MG63 (cell line): ENCODE data around the gene NABP1. TPM values are rescaled to one million over a fixed set of nuclear protein-coding genes. Genes with fewer than 3 reads are reported as not detected.

Experiments
- DNase-seq: peaks from one replicate; pipeline ENCODE4 v3.0.0-alpha.2; 2020
- H3K27me3 ChIP-seq: fragments of 250-450 bp; sonication (Bioruptor Pico); 2 replicates; pipeline ENCODE4 v1.5.1; 2020; ENCODE audit warnings: mild to moderate bottlenecking, moderate library complexity
- H3K36me3 ChIP-seq: fragments of 250-450 bp; sonication (Bioruptor Pico); 2 replicates; pipeline ENCODE4 v1.5.1; 2020; ENCODE audit warnings: mild to moderate bottlenecking, moderate library complexity
- H3K4me3 ChIP-seq: fragments of 250-450 bp; sonication (Bioruptor Pico); 2 replicates; pipeline ENCODE4 v1.5.1; 2020; ENCODE audit warnings: mild to moderate bottlenecking, moderate library complexity
- H3K9me3 ChIP-seq: fragments of 250-450 bp; sonication (Bioruptor Pico); 2 replicates; pipeline ENCODE4 v1.5.1; 2020; ENCODE audit warnings: mild to moderate bottlenecking, moderate library complexity
- total RNA-seq: library from RNA; depleted of rRNA; stranded (reverse); fragments of >200 nt; shearing (Covaris generic); gene quantifications from 2 replicates; pipeline ENCODE4 v1.2.3, GENCODE V29; 2014; ENCODE audit warnings: low replicate concordance

NABP1 gene
- total RNA-seq, 1 experiment from 2014 or later, result 15.8 TPM

- DNase-seq, result no peak
Measured at GRCh38 chr2:191691898-191692297, 14.0 kb downstream of the NABP1 start.

GRCh38 chr2:191692502-191693115 lies 14.7 kb downstream of the NABP1 start:
- H3K27me3 ChIP-seq, result no peaks in the 10 kb centered on the region
- H3K4me3 ChIP-seq, result no peak overlapping the region
- no peaks in the 10 kb centered on the region for H3K9me3 ChIP-seq
- H3K36me3 ChIP-seq, result peaks cover 7% of the 10 kb centered on the region
- no peak for DNase-seq

More at GRCh38 chr2:191691898-191692297, 14.0 kb downstream of the NABP1 start:
- no peak overlapping the region for H3K4me3 ChIP-seq
- no peaks in the 10 kb centered on the region for H3K9me3 ChIP-seq
- H3K36me3 ChIP-seq, result peaks cover 13% of the 10 kb centered on the region
- no peaks in the 10 kb centered on the region for H3K27me3 ChIP-seq

- DNase-seq, result no peak
- peaks cover 3% of the 10 kb centered on the region for H3K36me3 ChIP-seq
- no peaks in the 10 kb centered on the region for H3K27me3 ChIP-seq
- H3K4me3 ChIP-seq, result no peak overlapping the region
- no peaks in the 10 kb centered on the region for H3K9me3 ChIP-seq
Measured at GRCh38 chr2:191693166-191693565, 15.2 kb downstream of the NABP1 start.

- no peaks in the 10 kb centered on the region for H3K36me3 ChIP-seq
- no peaks in the 10 kb centered on the region for H3K9me3 ChIP-seq
- no peaks in the 10 kb centered on the region for H3K27me3 ChIP-seq
- DNase-seq, result no peak
- H3K4me3 ChIP-seq, result no peak overlapping the region
Measured at GRCh38 chr2:191693778-191694177, 15.8 kb downstream of the NABP1 start.

GRCh38 chr2:191696001-191696400 lies 18.1 kb downstream of the NABP1 start:
- H3K9me3 ChIP-seq, result no peaks in the 10 kb centered on the region
- H3K36me3 ChIP-seq, result no peaks in the 10 kb centered on the region
- peak; percentile 82 for DNase-seq
- no peak overlapping the region for H3K4me3 ChIP-seq
- H3K27me3 ChIP-seq, result no peaks in the 10 kb centered on the region

- no peak for DNase-seq
Measured at GRCh38 chr2:191696966-191697365, 19.0 kb downstream of the NABP1 start.

GRCh38 chr2:191697870-191698269 lies 19.9 kb downstream of the NABP1 start:
- Histone ChIP-seq H3K36me3 (no peaks in the 10 kb centered on the region), H3K9me3 (no peaks in the 10 kb centered on the region), H3K4me3 (no peak overlapping the region), H3K27me3 (no peaks in the 10 kb centered on the region)
- DNase-seq, result no peak

More at GRCh38 chr2:191696966-191697365, 19.0 kb downstream of the NABP1 start:
- Histone ChIP-seq H3K27me3 (no peaks in the 10 kb centered on the region), H3K4me3 (no peak overlapping the region), H3K36me3 (no peaks in the 10 kb centered on the region), H3K9me3 (no peaks in the 10 kb centered on the region)

GRCh38 chr2:191699341-191699945 lies 21.5 kb downstream of the NABP1 start:
- H3K9me3 ChIP-seq, result no peaks in the 10 kb centered on the region
- H3K36me3 ChIP-seq, result no peaks in the 10 kb centered on the region
- no peak overlapping the region for H3K4me3 ChIP-seq
- no peaks in the 10 kb centered on the region for H3K27me3 ChIP-seq
- no peak for DNase-seq

- Histone ChIP-seq H3K9me3 (no peaks in the 10 kb centered on the region), H3K4me3 (no peak overlapping the region), H3K36me3 (no peaks in the 10 kb centered on the region), H3K27me3 (no peaks in the 10 kb centered on the region)
- DNase-seq, result no peak
Measured at GRCh38 chr2:191701029-191701428, 23.1 kb downstream of the NABP1 start.

GRCh38 chr2:191701696-191702095 lies 23.8 kb downstream of the NABP1 start:
- no peaks in the 10 kb centered on the region for H3K27me3 ChIP-seq
- no peaks in the 10 kb centered on the region for H3K36me3 ChIP-seq
- H3K4me3 ChIP-seq, result no peak overlapping the region
- no peak for DNase-seq
- H3K9me3 ChIP-seq, result no peaks in the 10 kb centered on the region

GRCh38 chr2:191703079-191703725 lies 25.3 kb downstream of the NABP1 start:
- H3K27me3 ChIP-seq, result no peaks in the 10 kb centered on the region
- H3K36me3 ChIP-seq, result no peaks in the 10 kb centered on the region
- DNase-seq, result no peak
- no peaks in the 10 kb centered on the region for H3K9me3 ChIP-seq
- no peak overlapping the region for H3K4me3 ChIP-seq

GRCh38 chr2:191705084-191705483 lies 27.1 kb downstream of the NABP1 start:
- Histone ChIP-seq H3K27me3 (no peaks in the 10 kb centered on the region), H3K4me3 (no peak overlapping the region), H3K36me3 (no peaks in the 10 kb centered on the region), H3K9me3 (no peaks in the 10 kb centered on the region)
- no peak for DNase-seq

- DNase-seq, result no peak
- Histone ChIP-seq H3K27me3 (no peaks in the 10 kb centered on the region), H3K4me3 (no peak overlapping the region), H3K36me3 (no peaks in the 10 kb centered on the region), H3K9me3 (no peaks in the 10 kb centered on the region)
Measured at GRCh38 chr2:191705701-191706100, 27.8 kb downstream of the NABP1 start.

- no peaks in the 10 kb centered on the region for H3K9me3 ChIP-seq
- no peak for DNase-seq
- H3K36me3 ChIP-seq, result no peaks in the 10 kb centered on the region
- no peaks in the 10 kb centered on the region for H3K27me3 ChIP-seq
- H3K4me3 ChIP-seq, result no peak overlapping the region
Measured at GRCh38 chr2:191706791-191707190, 28.9 kb downstream of the NABP1 start.

GRCh38 chr2:191707542-191707941 lies 29.6 kb downstream of the NABP1 start:
- Histone ChIP-seq H3K27me3 (no peaks in the 10 kb centered on the region), H3K36me3 (no peaks in the 10 kb centered on the region), H3K4me3 (no peak overlapping the region), H3K9me3 (no peaks in the 10 kb centered on the region)
- DNase-seq, result no peak

- no peaks in the 10 kb centered on the region for H3K9me3 ChIP-seq
- H3K36me3 ChIP-seq, result no peaks in the 10 kb centered on the region
- no peaks in the 10 kb centered on the region for H3K27me3 ChIP-seq
- DNase-seq, result peak; percentile 52
- no peak overlapping the region for H3K4me3 ChIP-seq
Measured at GRCh38 chr2:191710411-191710900, 32.5 kb downstream of the NABP1 start.

- Histone ChIP-seq H3K36me3 (no peaks in the 10 kb centered on the region), H3K27me3 (no peaks in the 10 kb centered on the region), H3K4me3 (no peak overlapping the region), H3K9me3 (no peaks in the 10 kb centered on the region)
- DNase-seq, result no peak
Measured at GRCh38 chr2:191711621-191712020, 33.7 kb downstream of the NABP1 start.

- no peak for DNase-seq
- no peak overlapping the region for H3K4me3 ChIP-seq
- H3K36me3 ChIP-seq, result no peaks in the 10 kb centered on the region
- no peaks in the 10 kb centered on the region for H3K27me3 ChIP-seq
- no peaks in the 10 kb centered on the region for H3K9me3 ChIP-seq
Measured at GRCh38 chr2:191713837-191714236, 35.9 kb downstream of the NABP1 start.
